Sigmoid colon (tissue), 7 donors: ENCODE measurements around the gene NAA38. TPM values are rescaled to one million over a fixed set of nuclear protein-coding genes. Genes with fewer than 3 reads are reported as not detected.

Experiments used
- DNase-seq: peaks from one replicate; pipeline ENCODE4 v3.0.0-alpha.2; 2019
- H3K27ac ChIP-seq, 4 donors: fragments of 200-600 bp; sonication (generic); one replicate each; pipeline ENCODE4 v1.5.1; 2016 to 2019; ENCODE audit warnings: mild to moderate bottlenecking in 1 of 4
- H3K27me3 ChIP-seq, 3 donors: fragments of 200-600 bp; sonication (generic); one replicate each; pipeline ENCODE4 v1.5.1; 2019; ENCODE audit warnings: mild to moderate bottlenecking in 1 of 3
- H3K36me3 ChIP-seq, 4 donors: fragments of 200-600 bp; sonication (generic); one replicate each; pipeline ENCODE4 v1.5.1; 2016 to 2019
- H3K4me1 ChIP-seq, 4 donors: fragments of 200-600 bp; sonication (generic); one replicate each; pipeline ENCODE4 v1.5.1; 2017 to 2019
- H3K4me3 ChIP-seq, 4 donors: fragments of 200-600 bp; sonication (generic); one replicate each; pipeline ENCODE4 v1.5.1; 2017 to 2019; ENCODE audit warnings: mild to moderate bottlenecking in 2 of 4, moderate library complexity in 1 of 4
- H3K9me3 ChIP-seq, 4 donors: fragments of 200-600 bp in 3 of 4; sonication (generic) in 3 of 4; one replicate each; pipeline versions ENCODE4 v1.5.1 to v1.6.1; 2013 to 2019
- CTCF ChIP-seq, 4 experiments: fragments of 450-650 bp in 3 of 4; fragments of 200-600 bp in 1 of 4; IDR thresholded peaks; one replicate each; pipeline ENCODE4 v1.5.1; 2016 to 2019; ENCODE audit warnings: antibody characterized with exemption in 4 of 4, mild to moderate bottlenecking in 3 of 4, moderate library complexity in 2 of 4
- EP300 ChIP-seq, 4 donors: sonication (generic); formaldehyde crosslinking; IDR thresholded peaks; one replicate each; pipeline ENCODE4 v1.6.1; 2017; ENCODE audit warnings: antibody characterized with exemption in 4 of 4
- POLR2A ChIP-seq, 2 donors: fragments of 450-650 bp; IDR thresholded peaks; one replicate each; pipeline ENCODE4 v1.6.1; 2016; ENCODE audit warnings: antibody characterized with exemption in 2 of 2, mild to moderate bottlenecking in 2 of 2, moderate library complexity in 2 of 2
- POLR2AphosphoS5 ChIP-seq, 4 donors: sonication (generic); formaldehyde crosslinking; IDR thresholded peaks; one replicate each; pipeline ENCODE4 v1.6.1; 2017; ENCODE audit warnings: antibody characterized with exemption in 4 of 4
- WGBS, 2 donors: extraction: QIAGEN DNeasy Blood & Tissue Kit; methylation state at CpG; one replicate each; pipeline ENCODE4 v1.1.7; 2013; 5-methylcytosine and 5-hydroxymethylcytosine counted together
- intact Hi-C: fragments of 100-400 bp; cut with DNase I; formaldehyde crosslinking; loops from one replicate; pipeline ENCODE4 v1.15.1; 2023
- polyA plus RNA-seq, 3 donors: library from polyadenylated mRNA; stranded (reverse); fragments of 200-250 nt; gene quantifications; one replicate each; pipeline ENCODE4 v1.2.3, GENCODE V29; 2013
- total RNA-seq, 4 donors: library from RNA; depleted of rRNA; stranded (reverse); fragments of >200 nt; gene quantifications; one replicate each; pipeline ENCODE4 v1.1.0, GENCODE V29; 2016
- donor health status: healthy with polysubstance abuse.
- donor health status: Bipolar disorder and iron deficiency.
- donor health status: healthy.

The NAA38 gene
- total and polyA plus RNA-seq, 7 donors: 92.4 to 206 (median 109) TPM

- Histone ChIP-seq H3K27ac (peak overlapping the region in 3 of 4 donors; percentile 49 to 96 (median 93)), H3K36me3 (peaks cover 0 to 11% (median 0%) of the 10 kb centered on the region in 4 donors), H3K9me3 (no peaks in the 10 kb centered on the region), H3K27me3 (no peaks in the 10 kb centered on the region), H3K4me1 (peaks cover 0 to 46% (median 45%) of the 10 kb centered on the region in 4 donors), H3K4me3 (no peak overlapping the region)
- no peak for TF ChIP-seq POLR2A (IDR thresholded peaks at IDR 0.05)
- no peak for TF ChIP-seq EP300 (IDR thresholded peaks at IDR 0.05)
- TF ChIP-seq CTCF (IDR thresholded peaks at IDR 0.05): no peak
- TF ChIP-seq POLR2AphosphoS5 (IDR thresholded peaks at IDR 0.05): no peak
- WGBS, 2 donors: 57 to 72% methylated on average over 7 of the region's 7 CpGs
- DNase-seq: no peak
- intact Hi-C loops: no loop called here
These were observed 24.7 kb upstream of the NAA38 start for GRCh38 chr17:7882068-7882467.

- H3K27ac ChIP-seq: peak overlapping the region in 3 of 4 donors; percentile 22 to 93 (median 49)
These were observed 24.1 kb upstream of the NAA38 start for GRCh38 chr17:7881276-7882054.

GRCh38 chr17:7880076-7880868, 22.9 kb upstream of the NAA38 start:
- Histone ChIP-seq H3K27ac (no peak overlapping the region), H3K36me3 (peaks cover 0 to 15% (median 0%) of the 10 kb centered on the region in 4 donors), H3K27me3 (no peaks in the 10 kb centered on the region), H3K9me3 (no peaks in the 10 kb centered on the region), H3K4me3 (no peak overlapping the region), H3K4me1 (peaks cover 0 to 31% (median 30%) of the 10 kb centered on the region in 4 donors)
- no peak for TF ChIP-seq CTCF (IDR thresholded peaks at IDR 0.05)
- TF ChIP-seq POLR2AphosphoS5 (IDR thresholded peaks at IDR 0.05): no peak
- TF ChIP-seq EP300 (IDR thresholded peaks at IDR 0.05): no peak
- no peak for TF ChIP-seq POLR2A (IDR thresholded peaks at IDR 0.05)
- no peak for DNase-seq
- WGBS, 2 donors: 15 to 56% methylated on average over 3 of the region's 3 CpGs
- intact Hi-C loops: loop anchor here (2.0 kb wide), 1 partner anchor 15 kb away; no protein-coding TSS in a partner anchor

More at GRCh38 chr17:7881276-7882054, 24.1 kb upstream of the NAA38 start:
- Histone ChIP-seq H3K4me3 (no peak overlapping the region), H3K36me3 (peaks cover 0 to 11% (median 0%) of the 10 kb centered on the region in 4 donors), H3K4me1 (peaks cover 0 to 40% (median 39%) of the 10 kb centered on the region in 4 donors), H3K27me3 (no peaks in the 10 kb centered on the region), H3K9me3 (no peaks in the 10 kb centered on the region)
- intact Hi-C loops: loop anchor here (2.0 kb wide), 1 partner anchor 17 kb away; no protein-coding TSS in a partner anchor
- WGBS, 2 donors: 45 to 50% methylated on average over 7 of the region's 7 CpGs
- no peak for DNase-seq
- TF ChIP-seq POLR2A (IDR thresholded peaks at IDR 0.05) (no peak), CTCF (IDR thresholded peaks at IDR 0.05) (no peak), EP300 (IDR thresholded peaks at IDR 0.05) (no peak), POLR2AphosphoS5 (IDR thresholded peaks at IDR 0.05) (no peak)

- no peak for DNase-seq
- 87 to 88% methylated on average over 7 of the region's 7 CpGs for WGBS, 2 donors
- H3K4me3 ChIP-seq: no peak overlapping the region
- H3K4me1 ChIP-seq: peaks cover 0 to 24% (median 22%) of the 10 kb centered on the region in 4 donors
- intact Hi-C loops: no loop called here
- no peaks in the 10 kb centered on the region for H3K27me3 ChIP-seq
- no peaks in the 10 kb centered on the region for H3K9me3 ChIP-seq
- H3K27ac ChIP-seq: no peak overlapping the region
- TF ChIP-seq CTCF (IDR thresholded peaks at IDR 0.05) (no peak), POLR2AphosphoS5 (IDR thresholded peaks at IDR 0.05) (no peak)
- peaks cover 0 to 18% (median 0%) of the 10 kb centered on the region in 4 donors for H3K36me3 ChIP-seq
These were observed 20.9 kb upstream of the NAA38 start for GRCh38 chr17:7878234-7878633.
